Measurements from ENCODE around the gene KRT26.

The KRT26 gene

DNA sequence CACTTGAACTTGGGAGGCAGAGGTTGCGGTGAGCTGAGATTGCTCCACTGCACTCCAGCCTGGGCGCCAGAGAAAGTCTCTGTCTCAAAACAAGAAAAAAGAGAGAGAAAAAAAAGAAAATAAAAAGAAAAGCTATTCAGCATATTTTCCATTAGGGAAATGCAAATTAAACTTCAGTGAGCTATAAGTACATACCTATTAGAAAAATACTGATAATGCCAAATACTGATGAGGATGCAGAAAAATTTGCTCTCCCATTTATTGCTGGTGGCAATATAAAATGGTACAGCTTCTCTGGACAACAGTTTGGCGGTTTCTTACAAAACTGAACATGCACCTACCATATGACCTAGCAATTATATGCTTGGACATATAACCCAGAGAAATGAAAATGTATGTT, 40.6 kb upstream of the KRT26 start:
- H3K4me3 Mint-ChIP-seq, result no peak overlapping the region
- no peak for DNase-seq
- no peaks in the 10 kb centered on the region for H3K9me3 Mint-ChIP-seq
- peaks cover 8% of the 10 kb centered on the region for H3K4me1 Mint-ChIP-seq
- peaks cover 78% of the 10 kb centered on the region for H3K27me3 Mint-ChIP-seq (ENCODE audit: low read depth, poor library complexity)
- peaks cover 14% of the 10 kb centered on the region for H3K36me3 Mint-ChIP-seq (ENCODE audit: low read depth)
- TF ChIP-seq, protein P1, sequence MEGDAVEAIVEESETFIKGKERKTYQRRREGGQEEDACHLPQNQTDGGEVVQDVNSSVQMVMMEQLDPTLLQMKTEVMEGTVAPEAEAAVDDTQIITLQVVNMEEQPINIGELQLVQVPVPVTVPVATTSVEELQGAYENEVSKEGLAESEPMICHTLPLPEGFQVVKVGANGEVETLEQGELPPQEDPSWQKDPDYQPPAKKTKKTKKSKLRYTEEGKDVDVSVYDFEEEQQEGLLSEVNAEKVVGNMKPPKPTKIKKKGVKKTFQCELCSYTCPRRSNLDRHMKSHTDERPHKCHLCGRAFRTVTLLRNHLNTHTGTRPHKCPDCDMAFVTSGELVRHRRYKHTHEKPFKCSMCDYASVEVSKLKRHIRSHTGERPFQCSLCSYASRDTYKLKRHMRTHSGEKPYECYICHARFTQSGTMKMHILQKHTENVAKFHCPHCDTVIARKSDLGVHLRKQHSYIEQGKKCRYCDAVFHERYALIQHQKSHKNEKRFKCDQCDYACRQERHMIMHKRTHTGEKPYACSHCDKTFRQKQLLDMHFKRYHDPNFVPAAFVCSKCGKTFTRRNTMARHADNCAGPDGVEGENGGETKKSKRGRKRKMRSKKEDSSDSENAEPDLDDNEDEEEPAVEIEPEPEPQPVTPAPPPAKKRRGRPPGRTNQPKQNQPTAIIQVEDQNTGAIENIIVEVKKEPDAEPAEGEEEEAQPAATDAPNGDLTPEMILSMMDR (IDR thresholded peaks at IDR 0.05), result no peak
- no peak overlapping the region for H3K27ac Mint-ChIP-seq

DNA sequence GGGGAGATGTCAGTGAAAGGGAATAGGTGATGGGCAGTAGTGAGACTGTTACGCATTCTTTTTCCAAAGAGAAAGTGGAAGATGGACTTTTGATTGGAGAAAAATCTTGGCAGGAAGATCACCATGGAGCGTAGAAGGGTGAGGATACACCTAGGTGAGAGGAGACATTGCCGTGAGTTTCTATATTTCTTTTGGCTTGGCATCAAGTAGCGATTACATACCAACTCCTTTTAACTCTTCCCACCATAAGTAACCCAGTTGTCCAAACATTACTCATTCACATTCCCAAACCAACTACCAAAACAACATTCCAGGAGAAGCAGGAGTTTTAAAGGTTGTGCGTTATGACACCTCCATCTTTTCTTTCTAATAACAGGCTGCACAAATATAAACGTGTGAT, 38.5 kb upstream of the KRT26 start:
- Mint-ChIP-seq H3K4me1 (no peaks in the 10 kb centered on the region), H3K27me3 (ENCODE audit: low read depth, poor library complexity) (peaks cover 94% of the 10 kb centered on the region), H3K27ac (no peak overlapping the region), H3K36me3 (ENCODE audit: low read depth) (no peaks in the 10 kb centered on the region), H3K4me3 (no peak overlapping the region), H3K9me3 (no peaks in the 10 kb centered on the region)
- DNase-seq, result no peak
- TF ChIP-seq, protein P1 (IDR thresholded peaks at IDR 0.05), result no peak

- no peaks in the 10 kb centered on the region for H3K36me3 Mint-ChIP-seq (ENCODE audit: low read depth)
- H3K27me3 Mint-ChIP-seq (ENCODE audit: low read depth, poor library complexity), result peaks cover 97% of the 10 kb centered on the region
- TF ChIP-seq, protein P1 (IDR thresholded peaks at IDR 0.05), result no peak
- DNase-seq, result no peak
- H3K9me3 Mint-ChIP-seq, result peaks cover 4% of the 10 kb centered on the region
- H3K4me1 Mint-ChIP-seq, result no peaks in the 10 kb centered on the region
- H3K4me3 Mint-ChIP-seq, result no peak overlapping the region
- no peak overlapping the region for H3K27ac Mint-ChIP-seq
These were observed 37.9 kb upstream of the KRT26 start for GRCh38 chr17:40809721-40810421.

DNA sequence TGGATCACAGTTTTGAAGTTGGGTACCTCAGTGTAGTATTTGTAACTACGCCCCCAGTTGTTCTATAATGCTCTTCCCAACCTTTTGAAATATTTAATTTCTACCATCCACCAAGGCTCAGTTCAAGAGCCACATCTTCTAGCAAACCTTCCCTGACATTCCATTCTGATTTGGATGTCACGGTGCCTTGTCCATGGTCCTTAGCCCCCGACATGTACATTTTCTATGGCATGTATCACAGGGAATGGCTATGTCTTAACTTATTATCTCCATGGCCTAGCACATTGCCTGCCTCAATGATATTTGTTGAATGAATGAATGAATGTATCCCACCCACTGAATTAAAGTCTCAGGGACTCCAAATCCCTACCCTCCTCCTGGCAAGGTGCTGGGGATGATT, 34.1 kb upstream of the KRT26 start:
- Mint-ChIP-seq H3K27ac (no peak overlapping the region), H3K4me3 (no peak overlapping the region), H3K4me1 (no peaks in the 10 kb centered on the region), H3K36me3 (ENCODE audit: low read depth) (no peaks in the 10 kb centered on the region), H3K9me3 (peaks cover 4% of the 10 kb centered on the region), H3K27me3 (ENCODE audit: low read depth, poor library complexity) (peaks cover 72% of the 10 kb centered on the region)
- no peak for DNase-seq
- TF ChIP-seq, protein P1 (IDR thresholded peaks at IDR 0.05), result no peak

DNA sequence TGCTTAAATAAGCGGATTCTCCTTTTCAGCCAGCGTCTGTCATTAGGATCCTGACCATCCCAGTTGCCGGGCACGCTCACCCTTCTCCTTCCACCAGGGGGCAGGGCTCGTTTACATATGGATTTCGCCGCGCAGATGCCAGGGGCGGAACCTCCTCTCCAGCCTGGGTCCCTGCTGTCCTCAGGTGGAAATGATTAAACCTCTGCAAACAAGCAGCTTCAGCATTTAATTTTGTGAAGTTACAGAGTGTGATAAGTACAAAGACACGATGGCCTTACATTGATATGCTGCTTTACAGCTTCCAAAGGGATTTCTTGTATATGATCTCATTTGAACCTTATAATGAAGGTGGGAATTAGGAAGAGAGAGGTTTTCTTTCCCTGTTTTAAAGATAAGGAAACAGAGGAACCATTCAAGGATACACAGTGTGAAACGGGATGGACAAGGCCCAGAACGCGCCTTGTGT, 31.6 kb upstream of the KRT26 start:
- Mint-ChIP-seq H3K4me1 (no peaks in the 10 kb centered on the region), H3K36me3 (ENCODE audit: low read depth) (no peaks in the 10 kb centered on the region), H3K27ac (no peak overlapping the region), H3K4me3 (no peak overlapping the region), H3K9me3 (peaks cover 4% of the 10 kb centered on the region), H3K27me3 (ENCODE audit: low read depth, poor library complexity) (peaks cover 48% of the 10 kb centered on the region)
- peak; percentile 87 for DNase-seq
- TF ChIP-seq, protein P1 (IDR thresholded peaks at IDR 0.05), result peak; percentile 92

- TF ChIP-seq, protein P1 (IDR thresholded peaks at IDR 0.05), result no peak
- Mint-ChIP-seq H3K9me3 (peaks cover 4% of the 10 kb centered on the region), H3K27me3 (ENCODE audit: low read depth, poor library complexity) (peaks cover 38% of the 10 kb centered on the region), H3K4me1 (no peaks in the 10 kb centered on the region), H3K4me3 (no peak overlapping the region), H3K36me3 (ENCODE audit: low read depth) (no peaks in the 10 kb centered on the region), H3K27ac (no peak overlapping the region)
- no peak for DNase-seq
These were observed 29.2 kb upstream of the KRT26 start for GRCh38 chr17:40801157-40801556.

Data from nephron progenitor cell (in vitro differentiated cells).